Measurements from ENCODE around the gene RELT.

The RELT gene

GRCh38 chr11:73333640-73334383, 42.4 kb upstream of the RELT start:
- TF ChIP-seq EZH2phosphoT487 (IDR thresholded peaks at IDR 0.05; ENCODE audit: borderline replicate concordance, low read length): no peak
- TF ChIP-seq CTCF (IDR thresholded peaks at IDR 0.05; ENCODE audit: low read depth, low read length, poor library complexity, severe bottlenecking): no peak
- H3K4me2 ChIP-seq (ENCODE audit: low read length): no peak overlapping the region
- no peaks in the 10 kb centered on the region for H4K20me1 ChIP-seq (ENCODE audit: control insufficient read depth, insufficient read depth, low read depth, low read length)
- no peaks in the 10 kb centered on the region for H3K9me2 ChIP-seq (replicated peaks; ENCODE audit: control insufficient read depth, low read length)
- no peak overlapping the region for H3K27ac ChIP-seq (ENCODE audit: low read depth, low read length)
- peaks cover 4% of the 10 kb centered on the region for H3K4me1 ChIP-seq (ENCODE audit: control insufficient read depth, low read length)
- H3K27me3 ChIP-seq (ENCODE audit: control insufficient read depth, low read length): peaks cover 4% of the 10 kb centered on the region; the same call in 1 of the 2 replicates
- H3K79me2 ChIP-seq (ENCODE audit: control insufficient read depth, low read length): no peaks in the 10 kb centered on the region
- H3F3A ChIP-seq (ENCODE audit: control insufficient read depth, insufficient read depth): 0 out of 2 replicates have a peak, but pooled peaks cover 2% of the 10 kb centered on the region
- H3K9me3 ChIP-seq (ENCODE audit: control insufficient read depth, insufficient read depth, low read length): no peaks in the 10 kb centered on the region
- H3K36me3 ChIP-seq (ENCODE audit: control insufficient read depth, low read length): no peaks in the 10 kb centered on the region
- H3K4me3 ChIP-seq (ENCODE audit: low read length): no peak overlapping the region

GRCh38 chr11:73334384-73335203, 41.6 kb upstream of the RELT start:
- Histone ChIP-seq H3K27ac (ENCODE audit: low read depth, low read length) (no peak overlapping the region), H3K4me3 (ENCODE audit: low read length) (no peak overlapping the region), H3K9me2 (replicated peaks; ENCODE audit: control insufficient read depth, low read length) (no peaks in the 10 kb centered on the region), H4K20me1 (ENCODE audit: control insufficient read depth, insufficient read depth, low read depth, low read length) (no peaks in the 10 kb centered on the region), H3K79me2 (ENCODE audit: control insufficient read depth, low read length) (no peaks in the 10 kb centered on the region), H3K4me2 (ENCODE audit: low read length) (no peak overlapping the region; the same call in 1 of the 2 replicates), H3K4me1 (ENCODE audit: control insufficient read depth, low read length) (peaks cover 4% of the 10 kb centered on the region), H3K36me3 (ENCODE audit: control insufficient read depth, low read length) (no peaks in the 10 kb centered on the region), H3K27me3 (ENCODE audit: control insufficient read depth, low read length) (peaks cover 4% of the 10 kb centered on the region; the same call in 1 of the 2 replicates), H3F3A (ENCODE audit: control insufficient read depth, insufficient read depth) (0 out of 2 replicates have a peak, but pooled peaks cover 2% of the 10 kb centered on the region), H3K9me3 (ENCODE audit: control insufficient read depth, insufficient read depth, low read length) (no peaks in the 10 kb centered on the region)
- TF ChIP-seq CTCF (IDR thresholded peaks at IDR 0.05; ENCODE audit: low read depth, low read length, poor library complexity, severe bottlenecking): no peak
- TF ChIP-seq EZH2phosphoT487 (IDR thresholded peaks at IDR 0.05; ENCODE audit: borderline replicate concordance, low read length): no peak

GRCh38 chr11:73335204-73335923, 40.8 kb upstream of the RELT start:
- no peaks in the 10 kb centered on the region for H3K9me2 ChIP-seq (replicated peaks; ENCODE audit: control insufficient read depth, low read length)
- H4K20me1 ChIP-seq (ENCODE audit: control insufficient read depth, insufficient read depth, low read depth, low read length): no peaks in the 10 kb centered on the region
- peaks cover 4% of the 10 kb centered on the region; the same call in 1 of the 2 replicates for H3K27me3 ChIP-seq (ENCODE audit: control insufficient read depth, low read length)
- no peaks in the 10 kb centered on the region for H3K36me3 ChIP-seq (ENCODE audit: control insufficient read depth, low read length)
- H3K4me3 ChIP-seq (ENCODE audit: low read length): no peak overlapping the region
- no peak overlapping the region for H3K27ac ChIP-seq (ENCODE audit: low read depth, low read length)
- peak; percentile 99 for TF ChIP-seq CTCF (IDR thresholded peaks at IDR 0.05; ENCODE audit: low read depth, low read length, poor library complexity, severe bottlenecking)
- no peak for TF ChIP-seq EZH2phosphoT487 (IDR thresholded peaks at IDR 0.05; ENCODE audit: borderline replicate concordance, low read length)
- H3K9me3 ChIP-seq (ENCODE audit: control insufficient read depth, insufficient read depth, low read length): no peaks in the 10 kb centered on the region
- peak overlapping the region; percentile 1; the same call in 1 of the 2 replicates for H3K4me2 ChIP-seq (ENCODE audit: low read length)
- H3K79me2 ChIP-seq (ENCODE audit: control insufficient read depth, low read length): no peaks in the 10 kb centered on the region
- H3K4me1 ChIP-seq (ENCODE audit: control insufficient read depth, low read length): peaks cover 4% of the 10 kb centered on the region
- H3F3A ChIP-seq (ENCODE audit: control insufficient read depth, insufficient read depth): no peaks in the 10 kb centered on the region

Measured in DOHH2 (cell line).